Vagina (tissue), 2 donors: ENCODE data around the gene NOXA1. TPM values are rescaled to one million over a fixed set of nuclear protein-coding genes. Genes with fewer than 3 reads are reported as not detected.

Source experiments
- DNase-seq, 2 donors: peaks; one replicate each; pipeline ENCODE4 v3.0.0-alpha.2; 2017; ENCODE audit errors: extremely low spot score in 2 of 2
- H3K27ac ChIP-seq: fragments of 200-600 bp; sonication (generic); one replicate; pipeline ENCODE4 v1.5.1; 2019
- H3K27me3 ChIP-seq: fragments of 200-600 bp; sonication (generic); one replicate; pipeline ENCODE4 v1.5.1; 2019
- H3K36me3 ChIP-seq, 2 donors: fragments of 200-600 bp; sonication (generic); one replicate each; pipeline ENCODE4 v1.5.1; 2017 to 2019
- H3K4me1 ChIP-seq: fragments of 200-600 bp; sonication (generic); one replicate; pipeline ENCODE4 v1.5.1; 2019
- H3K4me3 ChIP-seq, 2 donors: fragments of 200-600 bp; sonication (generic); 1 replicate in 1 of 2; 2 replicates in 1 of 2; pipeline ENCODE4 v1.5.1; 2016 to 2019
- H3K9me3 ChIP-seq: fragments of 200-600 bp; sonication (generic); one replicate; pipeline ENCODE4 v1.5.1; 2019
- CTCF ChIP-seq, 3 experiments: fragments of 450-650 bp in 2 of 3; fragments of 200-600 bp in 1 of 3; sonication (generic) in 1 of 3; IDR thresholded peaks; one replicate each; pipeline ENCODE4 v1.5.1; 2017 to 2019; ENCODE audit warnings: antibody characterized with exemption in 3 of 3, mild to moderate bottlenecking in 2 of 3, moderate library complexity in 2 of 3
- POLR2A ChIP-seq, 2 donors: fragments of 450-650 bp; IDR thresholded peaks; one replicate each; pipeline ENCODE4 v1.6.1; 2017; ENCODE audit warnings: antibody characterized with exemption in 2 of 2, mild to moderate bottlenecking in 2 of 2, moderate library complexity in 2 of 2
- POLR2AphosphoS5 ChIP-seq, 2 donors: sonication (generic); formaldehyde crosslinking; IDR thresholded peaks; one replicate each; pipeline ENCODE4 v1.9.0; 2017; ENCODE audit warnings: antibody characterized with exemption in 2 of 2, mild to moderate bottlenecking in 2 of 2, low read depth in 1 of 2; ENCODE audit not compliant: insufficient read depth in 1 of 2
- intact Hi-C: fragments of 100-400 bp; cut with DNase I; formaldehyde crosslinking; loops from one replicate; pipeline ENCODE4 v1.15.1; 2023
- total RNA-seq: library from RNA; depleted of rRNA; stranded (reverse); fragments of >200 nt; gene quantifications from one replicate; pipeline ENCODE4 v1.2.3, GENCODE V29; 2016

Gene NOXA1
- total RNA-seq, 1 donor from 2014 or later = 2.9 TPM

GRCh38 chr9:137435381-137435891, 12.2 kb downstream of the NOXA1 start:
- intact Hi-C loops = no loop called here
- H3K27ac ChIP-seq = no peak overlapping the region
- H3K4me3 ChIP-seq = no peak overlapping the region
- peaks cover 12% of the 10 kb centered on the region for H3K4me1 ChIP-seq
- no peak for DNase-seq
- H3K27me3 ChIP-seq = no peaks in the 10 kb centered on the region
- H3K36me3 ChIP-seq = no peaks in the 10 kb centered on the region
- TF ChIP-seq CTCF (IDR thresholded peaks at IDR 0.05) = no peak
- no peak for TF ChIP-seq POLR2A (IDR thresholded peaks at IDR 0.05)
- no peak for TF ChIP-seq POLR2AphosphoS5 (IDR thresholded peaks at IDR 0.05; ENCODE audit: insufficient read depth in 1 of 2, low read depth in 1 of 2)
- no peaks in the 10 kb centered on the region for H3K9me3 ChIP-seq

GRCh38 chr9:137435980-137436760, 13.0 kb downstream of the NOXA1 start:
- intact Hi-C loops = no loop called here
- no peaks in the 10 kb centered on the region for H3K27me3 ChIP-seq
- H3K36me3 ChIP-seq = no peaks in the 10 kb centered on the region
- no peak overlapping the region for H3K4me3 ChIP-seq
- no peak for DNase-seq
- no peak overlapping the region for H3K27ac ChIP-seq
- TF ChIP-seq CTCF (IDR thresholded peaks at IDR 0.05) (no peak), POLR2A (IDR thresholded peaks at IDR 0.05) (no peak), POLR2AphosphoS5 (IDR thresholded peaks at IDR 0.05; ENCODE audit: insufficient read depth in 1 of 2, low read depth in 1 of 2) (no peak)
- no peaks in the 10 kb centered on the region for H3K9me3 ChIP-seq
- peaks cover 13% of the 10 kb centered on the region for H3K4me1 ChIP-seq

GRCh38 chr9:137436761-137437600, 13.8 kb downstream of the NOXA1 start:
- H3K27ac ChIP-seq = no peak overlapping the region
- H3K36me3 ChIP-seq = no peaks in the 10 kb centered on the region
- TF ChIP-seq CTCF (IDR thresholded peaks at IDR 0.05) = no peak
- TF ChIP-seq POLR2A (IDR thresholded peaks at IDR 0.05) = no peak
- no peak for TF ChIP-seq POLR2AphosphoS5 (IDR thresholded peaks at IDR 0.05; ENCODE audit: insufficient read depth in 1 of 2, low read depth in 1 of 2)
- H3K4me1 ChIP-seq = peaks cover 21% of the 10 kb centered on the region
- no peaks in the 10 kb centered on the region for H3K9me3 ChIP-seq
- intact Hi-C loops = no loop called here
- no peak for DNase-seq
- no peaks in the 10 kb centered on the region for H3K27me3 ChIP-seq
- H3K4me3 ChIP-seq = no peak overlapping the region

- Histone ChIP-seq H3K27me3 (no peaks in the 10 kb centered on the region), H3K4me1 (peaks cover 21% of the 10 kb centered on the region), H3K4me3 (no peak overlapping the region), H3K36me3 (no peaks in the 10 kb centered on the region), H3K9me3 (no peaks in the 10 kb centered on the region), H3K27ac (no peak overlapping the region)
- no peak for TF ChIP-seq CTCF (IDR thresholded peaks at IDR 0.05)
- TF ChIP-seq POLR2AphosphoS5 (IDR thresholded peaks at IDR 0.05; ENCODE audit: insufficient read depth in 1 of 2, low read depth in 1 of 2) = no peak
- no peak for TF ChIP-seq POLR2A (IDR thresholded peaks at IDR 0.05)
- no peak for DNase-seq
- intact Hi-C loops = no loop called here
Observed at GRCh38 chr9:137437691-137438590, 14.7 kb downstream of the NOXA1 start.
